PC-9 (cell line): ENCODE data around the gene RRAGC. TPM values are rescaled to one million over a fixed set of nuclear protein-coding genes. Genes with fewer than 3 reads are reported as not detected.

Experiments used
- BruUV-seq: library from RNA; stranded (reverse); fragments of 400-500 nt; replicated peaks from 2 replicates; lab custom pipeline; 2021; lab: Mats Ljungman, UMichigan
- CTCF ChIA-PET: fragments of 300-600 bp; sonication (Branson Sonifier 250); formaldehyde crosslinking; loops from one replicate; lab custom pipeline; 2022; ENCODE audit warnings: antibody characterized with exemption; lab: Charles Lee
- POLR2A ChIA-PET: fragments of 300-600 bp; sonication (Branson Sonifier 250); formaldehyde crosslinking; loops from one replicate; lab custom pipeline; 2022; ENCODE audit warnings: antibody characterized with exemption; ENCODE audit not compliant: unreplicated experiment; lab: Charles Lee
- DNase-seq, 2 experiments: peaks; one replicate each; pipeline versions ENCODE4 v3.0.0 to v3.0.0-alpha.2; 2015 to 2022; ENCODE audit warnings: mixed read lengths in 1 of 2
- H2AFZ ChIP-seq: fragments of 200-600 bp; sonication (generic); 2 replicates; pipeline ENCODE4 v1.8.1; 2017; ENCODE audit warnings: antibody characterized with exemption
- H3F3A ChIP-seq: fragments of 200-600 bp; sonication (generic); 2 replicates; pipeline ENCODE4 v1.8.1; 2017; ENCODE audit warnings: antibody characterized with exemption, mild to moderate bottlenecking, low read depth; ENCODE audit not compliant: insufficient read depth
- H3K27ac ChIP-seq: fragments of 200-600 bp; sonication (generic); 2 replicates; pipeline ENCODE4 v1.6.1; 2016; ENCODE audit warnings: mixed run types
- H3K27me3 ChIP-seq: fragments of 200-600 bp; sonication (generic); 2 replicates; pipeline ENCODE4 v1.6.1; 2016; ENCODE audit warnings: low read depth, mixed run types; ENCODE audit not compliant: insufficient read depth
- H3K36me3 ChIP-seq: fragments of 200-600 bp; sonication (generic); 2 replicates; pipeline ENCODE4 v1.6.1; 2016; ENCODE audit warnings: low read depth, mixed run types
- H3K4me1 ChIP-seq: fragments of 200-600 bp; sonication (generic); replicated peaks from 2 replicates; pipeline ENCODE4 v1.6.1; 2016; ENCODE audit warnings: mixed run types; ENCODE audit not compliant: insufficient read depth
- H3K4me2 ChIP-seq: fragments of 200-600 bp; sonication (generic); 2 replicates; pipeline ENCODE4 v1.6.1; 2017; ENCODE audit warnings: mixed run types
- H3K4me3 ChIP-seq: fragments of 200-600 bp; sonication (generic); 2 replicates; pipeline ENCODE4 v1.6.1; 2016; ENCODE audit warnings: mixed run types
- H3K79me2 ChIP-seq: fragments of 200-600 bp; sonication (generic); 2 replicates; pipeline ENCODE4 v1.6.1; 2017; ENCODE audit warnings: low read depth, mixed run types
- H3K9me2 ChIP-seq: fragments of 200-600 bp; sonication (generic); 2 replicates; pipeline ENCODE4 v1.8.1; 2017; ENCODE audit warnings: mild to moderate bottlenecking; ENCODE audit not compliant: insufficient read depth
- H3K9me3 ChIP-seq: fragments of 200-600 bp; sonication (generic); 2 replicates; pipeline ENCODE4 v1.8.1; 2016; ENCODE audit warnings: low read depth; ENCODE audit not compliant: insufficient read depth
- H4K20me1 ChIP-seq: fragments of 200-600 bp; sonication (generic); 2 replicates; pipeline ENCODE4 v1.8.1; 2017; ENCODE audit not compliant: insufficient read depth
- EZH2 ChIP-seq: fragments of 200-600 bp; sonication (generic); IDR thresholded peaks from 2 replicates; pipeline ENCODE4 v1.8.0; 2017; ENCODE audit warnings: antibody characterized with exemption, low read depth
- intact Hi-C: fragments of 100-400 bp; cut with micrococcal nuclease; formaldehyde crosslinking; loops from one replicate; pipeline ENCODE4 v1.10.0; 2022; ENCODE audit not compliant: unreplicated experiment
- total RNA-seq: library from RNA; stranded (reverse); gene quantifications from 2 replicates; pipeline ENCODE4 v1.2.3, GENCODE V29; 2021
- TF ChIP-seq, protein P1 (sequence below): fragments of 200-600 bp; sonication (generic); conservative IDR thresholded peaks from 2 replicates; pipeline ENCODE4 v1.6.1; 2017; ENCODE audit warnings: mixed run types, antibody characterized with exemption, mild to moderate bottlenecking, moderate library complexity

The RRAGC gene
- total RNA-seq, 1 experiment from 2014 or later: 33.0 TPM

DNA sequence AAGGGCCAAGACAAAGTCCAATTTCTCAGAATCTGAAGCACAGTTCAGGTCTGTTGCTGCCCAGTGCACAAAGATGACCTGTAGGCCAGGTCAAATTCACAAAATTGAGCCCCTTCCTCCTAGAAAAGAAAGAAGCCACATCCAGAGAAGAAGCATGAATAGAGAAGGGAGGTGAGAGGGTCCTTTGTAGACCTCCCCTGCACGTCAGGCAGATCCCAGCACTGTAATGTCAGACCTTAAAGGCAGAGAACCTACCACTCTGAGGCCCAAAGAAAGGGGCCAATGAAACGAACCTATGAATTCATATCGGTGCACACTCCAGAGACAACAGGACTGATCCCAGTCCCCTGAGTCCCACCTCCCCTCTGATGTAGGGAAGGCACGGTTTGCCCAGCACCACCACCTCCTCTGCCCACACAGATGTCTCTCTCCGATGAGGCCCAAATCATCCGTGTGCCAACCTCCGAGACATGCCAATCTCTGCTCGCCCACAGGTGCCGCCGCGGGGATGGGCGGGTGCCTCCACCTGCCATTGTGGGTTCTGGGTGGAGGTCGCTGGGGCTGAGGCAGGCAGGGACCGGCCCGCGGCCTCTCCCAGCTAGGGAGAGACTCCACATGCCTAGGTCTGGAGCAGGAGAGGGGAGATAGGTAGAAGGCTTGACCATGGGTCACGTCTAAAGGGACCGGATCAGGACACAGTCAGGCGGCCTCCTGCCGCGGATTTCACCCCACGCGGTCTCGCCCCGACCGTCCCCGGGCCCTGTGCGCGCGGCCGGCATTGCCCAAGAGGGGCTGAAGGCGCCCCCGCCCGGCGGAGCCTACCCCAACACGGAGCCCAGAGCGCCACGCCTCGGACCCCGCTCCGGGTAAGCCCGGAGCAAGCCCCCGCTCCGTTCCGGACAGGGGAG is 42.1 kb downstream of the RRAGC start:
- no peaks in the 10 kb centered on the region for H3K9me2 ChIP-seq
- no peaks in the 10 kb centered on the region for H3K4me1 ChIP-seq
- H3K27ac ChIP-seq: no peak overlapping the region
- no peak overlapping the region for H3K4me3 ChIP-seq
- no peak for DNase-seq
- no peaks in the 10 kb centered on the region; the same call in 1 of the 2 replicates for H4K20me1 ChIP-seq
- H3K79me2 ChIP-seq: no peaks in the 10 kb centered on the region
- no peak for TF ChIP-seq EZH2
- TF ChIP-seq, protein P1, sequence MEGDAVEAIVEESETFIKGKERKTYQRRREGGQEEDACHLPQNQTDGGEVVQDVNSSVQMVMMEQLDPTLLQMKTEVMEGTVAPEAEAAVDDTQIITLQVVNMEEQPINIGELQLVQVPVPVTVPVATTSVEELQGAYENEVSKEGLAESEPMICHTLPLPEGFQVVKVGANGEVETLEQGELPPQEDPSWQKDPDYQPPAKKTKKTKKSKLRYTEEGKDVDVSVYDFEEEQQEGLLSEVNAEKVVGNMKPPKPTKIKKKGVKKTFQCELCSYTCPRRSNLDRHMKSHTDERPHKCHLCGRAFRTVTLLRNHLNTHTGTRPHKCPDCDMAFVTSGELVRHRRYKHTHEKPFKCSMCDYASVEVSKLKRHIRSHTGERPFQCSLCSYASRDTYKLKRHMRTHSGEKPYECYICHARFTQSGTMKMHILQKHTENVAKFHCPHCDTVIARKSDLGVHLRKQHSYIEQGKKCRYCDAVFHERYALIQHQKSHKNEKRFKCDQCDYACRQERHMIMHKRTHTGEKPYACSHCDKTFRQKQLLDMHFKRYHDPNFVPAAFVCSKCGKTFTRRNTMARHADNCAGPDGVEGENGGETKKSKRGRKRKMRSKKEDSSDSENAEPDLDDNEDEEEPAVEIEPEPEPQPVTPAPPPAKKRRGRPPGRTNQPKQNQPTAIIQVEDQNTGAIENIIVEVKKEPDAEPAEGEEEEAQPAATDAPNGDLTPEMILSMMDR: no peak
- no peaks in the 10 kb centered on the region for H3F3A ChIP-seq
- CTCF ChIA-PET: no interaction called here
- H3K4me2 ChIP-seq: no peak overlapping the region
- intact Hi-C loops: loop anchor here (5.0 kb wide), 1 partner anchor 790 kb away; no protein-coding TSS in a partner anchor
- POLR2A ChIA-PET: no interaction called here
- H3K27me3 ChIP-seq: peaks cover 96% of the 10 kb centered on the region
- H2AFZ ChIP-seq: no peak overlapping the region
- no TSS peak for BruUV-seq
- H3K9me3 ChIP-seq: no peaks in the 10 kb centered on the region
- no peaks in the 10 kb centered on the region for H3K36me3 ChIP-seq

DNA sequence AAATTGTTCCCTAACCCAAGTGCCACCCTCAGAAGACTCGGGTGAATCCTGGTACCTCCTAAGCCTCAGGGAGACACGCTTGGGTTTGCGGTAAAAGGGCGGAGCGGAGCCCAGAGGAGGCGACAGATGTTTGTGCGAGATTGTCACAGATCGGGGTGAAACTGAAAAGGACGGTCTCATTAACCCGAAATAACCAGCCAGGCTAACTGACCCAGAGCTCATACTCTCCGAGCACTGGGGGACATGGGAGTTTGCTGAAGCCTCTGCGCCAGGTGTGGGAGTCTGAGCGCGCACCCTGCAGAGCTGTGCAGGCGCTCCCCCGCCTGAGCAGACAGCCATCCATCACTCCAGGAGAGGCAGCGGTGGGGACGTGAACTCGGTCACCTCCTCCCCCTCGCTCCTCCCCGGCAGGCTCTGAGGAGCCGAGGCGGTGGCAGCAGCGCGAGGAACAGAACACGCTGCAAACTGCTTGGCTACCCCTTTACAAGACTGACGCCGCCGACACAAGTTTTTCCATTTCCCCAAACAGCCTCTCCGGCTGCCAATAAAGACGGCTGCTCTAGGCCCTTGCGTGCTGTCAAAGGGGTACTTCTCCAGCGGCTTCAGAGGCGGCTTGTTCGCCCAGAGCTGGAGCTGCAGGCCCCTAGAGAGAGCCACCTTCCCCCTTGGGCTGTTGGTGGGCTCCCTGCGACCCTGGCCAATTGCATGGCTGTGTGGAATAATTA is 43.5 kb downstream of the RRAGC start:
- Histone ChIP-seq H3K79me2 (no peaks in the 10 kb centered on the region), H2AFZ (no peak overlapping the region), H3K4me2 (no peak overlapping the region), H3K4me3 (no peak overlapping the region), H4K20me1 (no peaks in the 10 kb centered on the region; the same call in 1 of the 2 replicates), H3K27ac (no peak overlapping the region), H3K36me3 (no peaks in the 10 kb centered on the region), H3K9me3 (no peaks in the 10 kb centered on the region), H3K27me3 (peaks cover 98% of the 10 kb centered on the region), H3K4me1 (no peaks in the 10 kb centered on the region), H3F3A (no peaks in the 10 kb centered on the region), H3K9me2 (no peaks in the 10 kb centered on the region)
- intact Hi-C loops: loop anchor here (5.0 kb wide), 1 partner anchor 789 kb away; no protein-coding TSS in a partner anchor
- ChIA-PET POLR2A (no interaction called here), CTCF (no interaction called here)
- no peak for DNase-seq
- TF ChIP-seq, protein P1: no peak
- TF ChIP-seq EZH2: no peak
- no TSS peak for BruUV-seq

DNA sequence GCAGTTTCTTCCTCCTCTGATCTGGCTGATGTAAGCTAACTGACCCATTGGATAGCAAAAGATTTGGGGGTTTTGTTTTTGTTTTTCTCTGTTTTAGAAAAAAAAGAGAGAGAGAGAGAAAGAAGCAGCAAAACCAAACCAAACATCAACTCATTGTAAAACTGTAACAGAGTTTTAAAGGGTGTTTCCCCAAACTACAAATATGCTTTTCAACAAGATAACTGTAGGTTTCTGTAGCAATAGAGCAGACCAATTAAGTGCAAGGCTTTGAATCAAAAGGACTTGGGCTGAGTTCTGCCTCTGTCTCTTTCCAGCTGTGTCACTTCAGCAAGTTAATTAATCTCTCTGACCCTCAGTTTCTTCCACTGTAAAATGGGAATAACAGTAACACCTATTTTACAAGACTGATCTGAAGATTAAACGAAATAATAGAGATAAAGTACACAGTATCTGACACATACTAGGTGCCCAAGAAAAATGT is 44.5 kb downstream of the RRAGC start:
- Histone ChIP-seq H3K4me1 (no peaks in the 10 kb centered on the region), H3K79me2 (no peaks in the 10 kb centered on the region), H3F3A (no peaks in the 10 kb centered on the region), H2AFZ (no peak overlapping the region), H3K36me3 (no peaks in the 10 kb centered on the region), H3K27me3 (peaks cover 98% of the 10 kb centered on the region), H3K9me2 (no peaks in the 10 kb centered on the region), H3K27ac (no peak overlapping the region), H4K20me1 (no peaks in the 10 kb centered on the region; the same call in 1 of the 2 replicates), H3K4me2 (no peak overlapping the region), H3K4me3 (no peak overlapping the region), H3K9me3 (no peaks in the 10 kb centered on the region)
- no peak for DNase-seq
- BruUV-seq: no TSS peak
- ChIA-PET CTCF (no interaction called here), POLR2A (no interaction called here)
- TF ChIP-seq, protein P1: no peak
- TF ChIP-seq EZH2: no peak
- intact Hi-C loops: loop anchor here (5.0 kb wide), 1 partner anchor 788 kb away; no protein-coding TSS in a partner anchor
